HG02763 (cell line): Measurements from ENCODE around the gene NBDY.

Experiments
- ATAC-seq: cut with Tn5 transposase; IDR thresholded peaks from one replicate; pipeline ENCODE4 v1.9.1; 2021; ENCODE audit warnings: mild to moderate bottlenecking, moderate library complexity; ENCODE audit not compliant: unreplicated experiment

Gene NBDY

GRCh38 chrX:56784666-56785065 lies 55.6 kb downstream of the NBDY start:
- ATAC-seq, result no peak

DNA sequence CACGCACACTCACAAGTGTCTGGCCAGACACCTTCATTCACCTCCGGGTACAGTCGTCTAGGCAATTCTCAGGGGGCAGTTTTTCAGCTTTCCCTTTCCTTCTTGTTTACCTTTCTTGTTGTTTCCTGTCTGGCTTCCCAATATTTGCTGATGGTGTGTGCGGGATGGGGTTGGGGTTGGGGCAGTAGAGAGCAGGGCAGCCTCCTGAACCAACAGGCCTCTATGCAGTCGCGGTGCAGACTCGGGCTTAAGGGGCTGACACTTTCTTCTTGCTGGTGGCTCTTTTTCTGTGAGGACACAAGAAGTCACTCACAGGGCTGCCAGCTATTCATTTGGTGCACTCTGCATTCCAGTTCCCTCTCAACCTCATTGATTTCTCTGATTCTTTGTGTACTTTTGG lies 56.4 kb downstream of the NBDY start:
- ATAC-seq, result no peak

DNA sequence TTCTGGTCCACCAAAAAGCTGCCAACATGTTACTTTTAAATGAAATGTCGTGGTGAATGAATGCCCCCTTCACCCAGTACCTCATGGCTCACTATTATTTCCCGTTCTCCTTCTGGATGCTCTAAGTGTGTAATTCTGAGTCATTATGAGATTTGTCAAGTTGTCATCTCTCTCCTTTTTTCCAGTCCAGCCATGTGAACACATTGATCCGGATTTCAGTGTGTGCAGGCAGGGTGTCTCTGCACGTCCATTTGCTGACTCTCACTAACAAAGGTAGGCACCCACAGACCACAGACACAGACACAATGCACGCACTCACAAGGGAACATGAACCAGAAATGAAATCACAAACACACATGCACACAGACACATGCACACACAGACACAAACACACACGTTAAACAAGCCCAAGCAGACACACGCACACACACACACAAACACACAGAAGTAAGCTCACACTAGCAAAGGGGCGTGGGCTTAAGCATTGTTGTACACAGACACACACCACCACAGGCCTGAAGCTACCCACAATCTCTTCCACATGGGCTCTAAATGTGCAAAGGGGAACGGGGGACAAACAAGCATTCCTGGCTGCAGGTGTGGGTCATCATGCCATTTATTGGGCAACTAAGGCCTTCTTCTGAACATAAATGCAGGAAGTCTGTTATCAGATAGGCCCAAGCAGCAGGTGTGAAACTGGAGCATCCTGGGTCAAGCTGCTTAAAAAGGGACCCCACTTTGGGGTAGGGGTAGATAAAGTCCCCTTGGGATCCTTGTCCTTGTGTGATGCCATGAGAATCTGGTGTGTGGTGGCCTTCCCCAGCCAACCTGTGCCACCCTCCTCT lies 58.1 kb downstream of the NBDY start:
- ATAC-seq, result no peak

- no peak for ATAC-seq
Measured at GRCh38 chrX:56787734-56788152, 58.7 kb downstream of the NBDY start.

- ATAC-seq, result peak; percentile 14
Measured at GRCh38 chrX:56788229-56788628, 59.2 kb downstream of the NBDY start.

- ATAC-seq, result peak; percentile 71
Measured at GRCh38 chrX:56788717-56789122, 59.7 kb downstream of the NBDY start.

DNA sequence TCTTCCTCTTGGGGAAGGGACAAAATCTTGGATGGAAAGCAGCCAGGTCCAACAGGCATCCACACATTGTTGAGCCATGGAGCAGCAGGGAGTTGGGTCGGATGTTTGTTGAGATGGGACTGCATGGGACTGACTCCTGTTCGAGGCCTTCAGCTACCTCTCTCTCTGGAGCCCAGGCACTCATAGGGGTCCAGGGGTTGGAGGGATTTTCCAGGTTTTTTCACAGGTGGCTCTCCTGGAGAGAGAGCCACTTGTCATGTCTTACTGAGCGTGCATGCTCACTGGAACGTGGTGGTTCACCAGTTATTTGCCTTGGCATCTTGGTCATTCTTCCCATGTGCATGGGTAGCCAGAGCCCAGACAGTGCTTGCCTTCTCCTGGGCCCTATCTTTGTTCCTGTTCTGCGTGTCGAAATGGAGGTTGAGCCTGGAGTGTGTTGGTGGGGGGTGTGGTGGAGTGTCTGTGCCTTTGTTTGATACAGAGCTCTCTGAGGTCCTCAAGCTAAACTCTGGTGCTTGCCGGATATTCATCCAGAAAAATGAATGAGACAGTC lies 60.6 kb downstream of the NBDY start:
- no peak for ATAC-seq

DNA sequence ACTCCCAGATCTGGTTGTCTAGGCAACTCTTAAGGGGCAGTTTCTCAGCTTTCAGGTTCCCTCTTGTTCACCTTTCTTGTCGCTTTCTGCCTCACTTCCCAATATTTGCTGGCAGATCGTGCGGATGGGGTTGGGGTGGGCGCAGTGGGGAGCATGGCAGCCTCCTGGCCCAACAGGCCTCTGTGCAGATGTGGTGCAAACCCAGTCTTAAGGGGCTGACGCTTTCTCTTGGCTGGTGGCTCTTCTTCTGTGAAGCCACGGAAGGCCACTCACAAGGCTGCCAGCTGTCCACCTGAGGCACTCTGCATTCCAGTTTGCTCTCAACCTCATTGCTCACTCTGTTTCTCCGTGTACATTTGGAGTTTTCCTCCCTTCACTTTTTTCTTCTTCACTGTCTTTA lies 61.7 kb downstream of the NBDY start:
- ATAC-seq, result no peak

GRCh38 chrX:56791456-56791855 lies 62.4 kb downstream of the NBDY start:
- no peak for ATAC-seq

GRCh38 chrX:56792270-56793111 lies 63.4 kb downstream of the NBDY start:
- ATAC-seq, result no peak

DNA sequence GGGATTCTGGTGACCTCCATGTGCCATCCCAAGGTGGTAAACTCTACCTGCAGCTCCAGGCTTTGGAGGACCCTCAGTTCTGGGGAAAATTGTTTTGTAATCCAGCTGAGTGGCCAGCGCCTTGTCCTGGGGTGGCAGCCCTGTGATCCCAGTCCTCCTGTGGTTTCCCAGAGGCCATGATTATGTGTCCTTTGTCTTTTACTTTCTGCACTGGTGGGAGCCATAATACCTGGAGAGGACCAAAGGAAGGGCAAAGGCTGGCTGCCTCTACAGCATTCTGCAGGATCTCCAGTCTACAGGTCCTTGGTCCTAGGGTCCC lies 64.0 kb downstream of the NBDY start:
- no peak for ATAC-seq

GRCh38 chrX:56793521-56794320 lies 64.7 kb downstream of the NBDY start:
- ATAC-seq, result no peak

DNA sequence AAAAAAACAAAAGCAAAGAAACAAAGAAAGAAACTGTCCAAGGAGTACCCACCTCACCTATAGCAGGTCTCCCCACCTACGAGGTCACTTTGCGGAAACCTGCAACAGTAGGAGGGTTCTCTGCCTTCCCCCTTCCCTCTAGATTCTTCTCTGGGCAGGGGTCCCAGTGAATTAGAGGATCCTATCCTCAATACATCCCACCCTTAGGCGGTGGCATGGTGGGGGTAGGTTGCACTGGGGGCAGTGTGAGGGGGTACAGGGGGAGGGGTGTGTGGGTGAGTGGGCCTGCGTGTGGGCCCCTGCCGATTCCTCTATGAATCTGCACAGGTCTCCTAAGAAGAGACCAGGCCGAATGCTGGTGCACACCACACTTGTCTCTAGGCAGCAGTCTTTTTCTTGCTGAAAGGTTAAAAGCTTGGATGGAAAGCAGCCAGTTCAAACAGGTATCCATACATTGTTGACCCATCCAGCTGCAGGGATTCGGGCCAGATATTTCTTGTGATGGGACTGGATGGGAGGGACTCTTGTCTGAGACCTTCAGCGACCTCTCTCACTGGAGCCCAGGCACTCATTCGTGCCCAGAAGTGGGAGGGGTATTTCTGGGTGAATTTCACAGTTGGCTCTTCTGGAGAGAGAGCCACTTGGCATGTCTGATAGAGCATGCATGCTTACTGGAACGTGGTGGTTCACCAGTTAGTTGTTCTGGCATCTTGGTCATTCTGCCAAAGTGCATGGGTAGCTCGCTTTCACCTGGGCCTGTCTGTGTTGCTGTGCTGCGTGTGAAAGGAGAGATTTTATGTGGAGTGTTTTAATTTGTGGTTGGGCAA lies 65.6 kb downstream of the NBDY start:
- no peak for ATAC-seq

DNA sequence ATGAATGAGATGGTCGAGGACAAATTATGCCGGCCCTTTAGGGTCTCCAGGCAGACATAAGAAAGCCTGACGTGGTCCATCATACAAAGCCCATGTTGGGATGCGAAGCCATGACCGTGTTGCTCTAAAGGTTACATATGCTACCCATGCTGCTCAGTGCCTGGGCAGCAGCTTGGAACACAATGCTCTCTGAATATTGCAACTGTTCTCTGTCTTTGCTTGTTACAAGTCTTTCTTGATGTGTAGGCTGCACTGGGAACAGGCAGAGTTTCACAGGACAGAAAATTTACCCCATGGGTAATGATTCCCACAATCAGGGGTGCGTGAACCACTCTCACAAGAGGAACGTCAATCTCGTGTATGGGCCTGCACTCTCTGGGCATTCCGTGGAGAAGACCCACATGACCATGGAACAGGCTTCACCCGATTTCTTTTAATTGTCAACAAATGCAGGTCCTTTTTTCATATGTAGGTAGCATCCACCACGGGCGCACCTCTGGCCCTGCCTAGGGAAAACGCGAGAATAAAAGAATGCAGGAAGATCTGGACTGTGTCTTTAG lies 66.3 kb downstream of the NBDY start:
- no peak for ATAC-seq

DNA sequence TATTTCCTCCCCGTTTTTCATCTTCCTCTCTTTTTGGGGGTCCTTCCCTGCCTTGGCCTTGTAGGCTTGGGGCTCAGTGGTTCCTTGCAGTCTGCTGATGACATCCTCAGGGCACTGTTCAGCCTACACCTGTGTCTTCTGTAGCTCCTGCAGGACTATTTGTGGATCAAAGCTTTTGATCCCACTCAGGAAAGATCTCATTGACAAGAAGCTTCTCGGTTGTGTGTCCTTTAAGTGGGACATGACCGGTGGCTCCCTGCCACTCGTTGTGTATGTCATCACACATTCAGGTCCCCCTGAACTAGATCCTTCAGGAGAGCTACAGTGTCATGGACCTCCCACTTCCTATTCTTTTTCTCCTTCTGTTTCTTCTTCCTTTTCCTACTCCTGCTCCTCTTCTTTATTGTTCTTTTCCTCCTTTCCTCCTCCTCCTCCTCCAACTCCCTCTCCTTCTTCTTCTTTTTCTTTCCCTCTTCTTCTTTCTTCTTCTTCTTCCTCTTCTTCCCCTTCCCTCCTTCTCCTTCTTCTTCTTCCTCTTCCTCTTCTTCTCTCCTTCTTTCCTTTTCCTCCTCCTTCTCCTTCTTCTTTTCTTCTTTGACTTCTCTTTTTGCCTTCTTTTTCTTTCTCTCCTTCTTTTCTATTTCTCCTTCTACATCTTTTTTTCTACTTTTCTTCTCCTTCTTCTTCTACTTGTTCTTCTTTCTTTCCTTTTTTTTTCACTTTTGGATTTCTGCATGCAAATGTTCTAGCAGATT lies 67.8 kb downstream of the NBDY start:
- ATAC-seq, result no peak

DNA sequence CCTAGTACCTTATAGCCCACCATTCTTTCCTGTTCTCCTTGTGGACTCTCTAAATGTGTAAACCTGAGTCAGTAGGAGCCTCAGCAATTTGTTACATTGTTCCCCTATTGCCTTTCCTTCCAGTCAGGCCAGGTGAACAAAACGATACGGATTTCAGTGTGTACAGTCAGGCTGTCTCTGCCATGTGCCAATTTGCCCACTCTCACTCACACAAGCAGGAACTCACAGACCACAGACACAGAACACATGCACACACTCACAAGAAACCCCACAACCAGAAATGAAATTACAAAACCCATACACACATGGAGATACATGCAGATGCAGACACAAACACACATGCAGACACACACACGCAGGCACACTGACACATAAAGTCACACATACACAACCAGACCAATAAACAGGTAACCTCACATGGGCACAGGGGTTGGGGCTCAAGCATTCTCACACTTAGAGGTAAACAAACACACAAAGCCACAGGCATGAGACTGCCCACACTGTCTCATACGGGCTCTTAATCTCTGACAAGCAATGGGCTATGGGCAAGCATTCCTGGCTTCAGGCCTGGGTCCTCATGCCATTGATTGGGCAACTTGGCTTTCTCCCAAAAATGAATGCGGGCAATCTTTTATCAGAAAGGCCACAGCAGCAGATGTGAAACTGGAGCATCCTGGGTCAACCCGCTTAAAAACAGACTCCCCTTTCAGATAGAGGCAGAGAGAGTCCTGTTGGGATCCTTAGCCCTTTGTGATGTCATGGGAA lies 68.7 kb downstream of the NBDY start:
- ATAC-seq, result no peak

DNA sequence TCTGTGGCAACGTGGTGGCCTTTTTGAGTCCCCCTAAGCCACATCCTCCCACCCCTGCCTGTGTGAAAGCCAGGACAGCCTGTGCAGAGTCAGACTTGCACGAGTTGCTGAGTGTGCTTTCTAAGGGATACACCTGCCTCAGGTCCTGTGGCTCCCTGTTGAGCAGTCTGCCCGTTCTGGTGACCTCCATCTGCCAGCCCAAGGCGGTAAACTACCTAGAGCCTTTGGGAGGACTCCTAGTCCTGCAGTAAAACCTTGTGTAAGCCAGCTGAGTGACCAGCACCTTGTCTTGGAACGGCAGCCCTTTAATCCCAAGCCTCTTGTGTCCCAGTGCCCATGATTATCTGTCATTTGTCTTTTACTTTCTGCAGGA lies 69.3 kb downstream of the NBDY start:
- no peak for ATAC-seq
